ENCODE measurements around the gene RAP1GAP.

DNA sequence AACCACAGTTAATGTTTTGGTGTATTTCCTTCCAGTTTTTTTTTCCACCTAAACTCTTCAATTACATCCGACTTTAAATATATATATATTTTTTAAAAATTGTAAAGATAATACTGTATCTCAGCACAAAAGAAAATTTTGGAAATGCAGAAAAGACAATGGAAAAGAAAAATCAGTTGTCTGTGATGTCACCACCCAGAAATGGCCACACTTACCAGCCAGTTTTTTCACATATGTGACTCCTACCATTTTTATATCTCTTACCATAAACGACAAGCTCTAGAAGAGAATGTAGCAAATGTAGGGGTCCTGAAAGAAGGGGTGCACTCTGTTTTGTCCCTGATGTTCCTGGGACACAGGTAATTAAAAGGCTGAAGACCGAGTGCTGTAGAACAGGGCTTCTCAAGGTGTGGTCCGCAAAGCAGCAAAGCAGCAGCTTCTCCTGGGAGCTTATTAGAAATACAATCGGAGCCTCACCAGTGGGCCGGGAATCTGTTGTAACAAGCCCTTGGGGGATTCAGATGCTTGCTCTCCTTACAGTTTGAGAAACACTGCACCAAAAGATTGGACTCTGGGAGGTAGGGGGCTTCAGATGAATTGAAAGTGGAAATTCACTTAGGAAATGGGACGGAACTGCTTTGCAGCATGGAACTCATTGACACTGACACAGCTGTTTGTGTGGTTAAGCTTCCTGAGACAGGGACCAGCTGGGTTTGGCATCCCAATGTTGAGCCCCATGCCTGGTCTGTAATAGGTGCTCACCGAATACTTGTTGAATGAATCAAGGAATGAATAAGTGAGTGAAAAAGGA is 115.8 kb downstream of the RAP1GAP start:
- TF ChIP-seq, protein P1, sequence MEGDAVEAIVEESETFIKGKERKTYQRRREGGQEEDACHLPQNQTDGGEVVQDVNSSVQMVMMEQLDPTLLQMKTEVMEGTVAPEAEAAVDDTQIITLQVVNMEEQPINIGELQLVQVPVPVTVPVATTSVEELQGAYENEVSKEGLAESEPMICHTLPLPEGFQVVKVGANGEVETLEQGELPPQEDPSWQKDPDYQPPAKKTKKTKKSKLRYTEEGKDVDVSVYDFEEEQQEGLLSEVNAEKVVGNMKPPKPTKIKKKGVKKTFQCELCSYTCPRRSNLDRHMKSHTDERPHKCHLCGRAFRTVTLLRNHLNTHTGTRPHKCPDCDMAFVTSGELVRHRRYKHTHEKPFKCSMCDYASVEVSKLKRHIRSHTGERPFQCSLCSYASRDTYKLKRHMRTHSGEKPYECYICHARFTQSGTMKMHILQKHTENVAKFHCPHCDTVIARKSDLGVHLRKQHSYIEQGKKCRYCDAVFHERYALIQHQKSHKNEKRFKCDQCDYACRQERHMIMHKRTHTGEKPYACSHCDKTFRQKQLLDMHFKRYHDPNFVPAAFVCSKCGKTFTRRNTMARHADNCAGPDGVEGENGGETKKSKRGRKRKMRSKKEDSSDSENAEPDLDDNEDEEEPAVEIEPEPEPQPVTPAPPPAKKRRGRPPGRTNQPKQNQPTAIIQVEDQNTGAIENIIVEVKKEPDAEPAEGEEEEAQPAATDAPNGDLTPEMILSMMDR (IDR thresholded peaks at IDR 0.05): no peak
- no peak for TF ChIP-seq POLR2A (IDR thresholded peaks at IDR 0.05)
- TF ChIP-seq POLR2AphosphoS5 (IDR thresholded peaks at IDR 0.05): no peak
- TF ChIP-seq EP300 (IDR thresholded peaks at IDR 0.05; ENCODE audit: low read depth): no peak

All from transverse colon (tissue), 4 donors.